Stimulated activated naive CD4-positive, alpha-beta T cell treated with Interleukin-2 at 50 U/mL for 16 hours (primary cell): ENCODE results near the gene THSD1.
"Not testable (repeated sequence)": the region's sequence is repeated elsewhere in the genome, so short reads cannot be mapped to it uniquely, and the experiment has no call there.

ENCODE experiments used
- DNase-seq: peaks from one replicate; lab custom pipeline; 2025; lab: John Stamatoyannopoulos, UW

Gene THSD1

DNA sequence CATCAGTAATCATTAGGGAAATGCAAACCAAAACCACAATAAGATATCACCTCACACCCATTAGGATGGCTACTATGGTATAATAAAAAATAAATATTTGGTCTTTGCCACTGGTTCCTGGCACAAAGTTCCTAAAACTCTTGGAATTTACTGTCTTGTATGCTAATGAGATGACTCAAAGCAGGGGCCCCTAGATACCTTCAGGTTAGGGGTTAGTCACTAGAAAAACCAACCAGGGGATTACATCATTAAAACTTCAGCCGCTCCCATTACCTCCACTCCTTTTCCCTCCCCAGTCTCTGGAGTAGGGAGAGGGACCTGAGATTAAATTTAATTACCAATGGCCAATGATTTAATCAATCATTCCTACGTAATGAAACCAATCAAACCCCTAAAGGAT lies 49.6 kb downstream of the THSD1 start:
- DNase-seq: no peak

DNA sequence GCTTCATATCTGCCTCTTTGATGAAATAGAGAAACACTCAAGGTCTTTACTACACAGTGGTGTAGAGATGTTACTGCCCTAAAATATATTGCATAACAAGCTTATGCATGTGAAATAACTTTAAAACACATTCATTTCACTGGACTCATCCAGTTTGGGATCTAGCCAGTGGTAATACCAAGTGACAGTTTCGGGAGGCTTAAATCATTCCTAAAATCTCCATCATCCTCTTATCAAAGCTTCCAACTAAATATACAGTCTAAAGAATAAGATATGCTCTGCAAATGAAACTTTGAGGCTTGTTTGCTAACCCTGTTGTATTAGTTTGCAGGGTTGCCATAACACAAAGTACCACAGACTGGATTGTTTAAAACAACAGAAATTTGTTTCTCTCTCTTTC lies 52.8 kb downstream of the THSD1 start:
- no peak for DNase-seq

DNA sequence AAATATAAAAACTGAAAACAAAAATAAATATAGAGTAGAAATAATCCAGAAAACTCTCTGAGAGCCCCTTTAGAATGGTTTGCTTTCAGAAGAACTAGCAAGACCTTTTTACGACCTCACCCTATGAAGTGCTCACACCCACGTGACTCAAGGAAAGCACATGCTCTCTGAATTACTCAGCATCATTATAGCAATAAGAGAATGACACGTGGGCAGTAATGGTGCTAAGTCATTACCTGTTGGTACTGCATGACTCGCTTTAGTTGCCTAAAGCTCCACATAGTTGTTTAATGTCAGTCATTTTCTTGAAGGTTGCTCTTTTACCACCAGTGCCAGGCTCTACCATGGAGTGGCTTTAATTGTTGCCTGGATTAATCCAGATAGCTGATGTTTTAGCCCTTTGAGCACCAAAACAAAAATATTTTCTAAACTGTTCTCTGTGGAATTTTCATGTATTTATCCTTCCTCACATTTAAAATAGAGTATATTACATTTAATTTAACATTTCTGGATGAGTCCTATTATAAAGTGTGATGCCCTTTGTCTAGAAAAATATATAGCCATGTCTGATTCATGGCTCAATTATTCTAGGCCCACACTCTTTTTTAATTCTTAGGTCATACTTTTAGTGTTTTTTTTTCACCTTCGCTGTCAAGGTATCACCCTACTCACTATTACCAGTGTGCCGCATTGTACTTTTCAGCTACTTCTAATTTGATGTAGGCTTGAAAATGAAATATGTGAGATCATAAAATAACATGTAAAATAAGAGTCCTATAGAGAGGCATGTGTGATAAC lies 56.8 kb downstream of the THSD1 start:
- no peak for DNase-seq

DNA sequence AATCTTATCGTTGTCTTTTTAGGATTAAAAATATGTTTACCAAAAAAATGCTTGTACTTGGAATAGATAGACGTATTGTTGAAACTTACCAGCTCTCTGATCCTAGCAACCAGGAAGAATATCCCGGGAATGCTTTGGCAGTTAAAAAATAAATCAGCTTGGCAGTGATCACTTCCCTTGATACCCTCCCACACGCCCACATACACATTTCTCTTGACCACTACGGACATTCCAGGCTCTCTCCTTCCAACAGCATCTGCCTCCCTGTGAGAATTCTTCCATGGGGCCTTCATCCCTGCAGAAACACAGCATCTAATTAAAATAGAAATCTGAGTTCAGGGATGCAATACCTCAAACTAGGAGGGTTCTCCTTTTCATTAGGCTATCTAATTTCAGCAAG lies 57.9 kb downstream of the THSD1 start:
- no peak for DNase-seq

DNA sequence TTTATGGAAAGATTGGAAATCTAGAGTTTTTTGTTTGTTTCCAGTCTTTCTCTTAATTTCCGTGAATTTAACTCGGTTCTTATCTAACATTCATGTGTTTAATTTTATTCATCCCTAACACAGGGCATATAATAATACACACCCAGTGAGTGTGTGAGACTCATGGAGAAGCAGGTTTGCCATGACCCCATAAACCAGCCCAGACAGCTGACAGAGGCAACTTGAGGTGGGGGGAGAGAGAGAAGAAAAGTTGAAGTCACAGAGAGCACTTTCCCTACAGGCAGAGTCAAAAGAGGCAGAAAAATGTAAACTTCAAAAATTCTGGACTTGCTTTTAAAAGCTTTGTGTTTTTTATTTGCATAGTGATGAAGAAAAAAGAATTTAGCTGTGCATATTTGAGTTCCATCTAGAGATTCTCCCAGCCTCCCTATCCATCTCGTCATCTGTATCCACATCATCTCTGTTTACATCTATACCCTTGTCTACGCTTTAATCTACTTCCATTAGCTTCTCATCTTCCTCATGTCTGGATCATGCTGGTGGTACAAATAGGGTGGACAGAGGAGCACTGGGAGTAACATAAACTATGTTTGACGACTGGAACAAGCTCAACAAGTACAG lies 60.2 kb downstream of the THSD1 start:
- no peak for DNase-seq

DNA sequence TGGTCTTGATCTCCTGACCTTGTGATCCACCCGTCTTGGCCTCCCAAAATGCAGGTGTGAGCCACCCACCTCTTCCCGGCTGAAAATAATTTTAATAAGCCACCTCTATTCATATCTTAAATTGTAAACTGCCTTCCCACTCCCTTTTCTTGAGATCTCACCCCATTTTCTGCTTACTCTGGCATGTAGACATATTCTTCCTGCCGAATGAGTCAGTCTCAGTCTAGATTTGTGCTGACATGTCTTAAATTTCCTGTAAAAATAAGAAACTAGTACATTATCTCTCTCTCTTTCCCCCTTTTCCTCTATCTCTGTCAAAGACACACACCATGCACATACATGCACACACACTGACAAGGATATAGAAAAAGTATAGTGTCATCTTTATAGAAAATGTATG lies 60.9 kb downstream of the THSD1 start:
- DNase-seq: no peak

DNA sequence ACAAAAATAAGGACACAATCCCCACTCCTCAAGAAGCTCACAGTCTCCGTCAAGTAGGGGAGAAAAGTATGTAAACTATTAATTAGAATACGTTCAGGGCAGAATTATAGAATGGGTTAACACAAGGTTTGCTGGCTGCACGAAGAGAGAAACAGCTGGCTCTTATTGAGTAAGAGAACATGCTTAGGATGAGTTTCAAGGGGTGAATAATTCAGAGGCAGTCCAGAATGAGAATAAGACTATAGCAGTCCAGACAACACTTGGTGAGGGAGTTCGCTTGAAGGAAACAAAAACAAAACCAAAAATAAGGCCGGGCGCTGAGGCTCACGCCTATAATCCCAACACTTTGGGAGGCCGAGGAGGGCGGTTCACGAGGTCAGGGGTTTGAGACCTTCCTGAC lies 61.9 kb downstream of the THSD1 start:
- no peak for DNase-seq

DNA sequence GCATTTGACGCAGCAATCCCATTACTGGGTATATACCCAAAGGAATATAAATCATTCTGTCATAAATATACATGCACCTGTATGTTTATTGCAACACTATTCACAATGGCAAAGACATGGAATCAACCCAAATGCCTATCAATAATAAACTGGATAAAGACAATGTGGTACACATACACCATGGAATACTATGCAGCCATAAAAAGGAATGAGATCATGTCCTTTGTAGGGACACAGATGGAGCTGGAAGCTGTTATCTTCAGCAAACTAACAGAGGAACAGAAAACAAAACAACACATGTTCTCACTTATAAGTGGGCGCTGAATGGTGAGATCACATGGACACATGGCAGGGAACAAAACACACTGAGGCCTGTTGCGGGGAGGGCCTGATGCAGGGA lies 63.8 kb downstream of the THSD1 start:
- not testable (repeated sequence) for DNase-seq

DNA sequence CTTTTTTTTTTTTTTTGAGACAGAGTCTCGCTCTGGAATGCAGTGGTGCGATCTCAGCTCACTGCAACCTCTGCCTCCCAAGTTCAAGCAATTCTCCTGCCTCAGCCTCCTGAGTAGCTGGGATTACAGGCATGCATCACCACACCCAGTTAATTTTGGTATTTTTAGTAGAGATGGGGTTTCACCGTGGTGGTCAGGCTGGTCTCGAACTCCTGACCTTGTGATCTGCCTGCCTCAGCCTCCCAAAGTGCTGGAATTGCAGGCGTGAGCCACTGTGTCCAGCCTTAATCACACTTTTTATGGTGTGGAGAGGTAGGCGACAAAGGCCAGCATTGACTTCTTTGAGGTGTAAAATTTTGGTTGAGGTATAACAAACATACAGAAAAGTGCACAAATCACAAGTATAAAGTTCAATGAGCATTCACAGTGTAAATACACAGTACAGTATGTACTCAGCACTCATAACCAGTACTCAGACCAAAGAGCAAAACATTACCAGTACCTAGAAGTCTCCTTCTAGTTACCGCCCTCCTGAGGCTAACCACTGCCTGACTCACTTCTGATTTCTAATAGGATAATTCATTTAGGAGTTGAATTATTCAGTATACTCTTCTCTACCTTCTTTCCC lies 68.0 kb downstream of the THSD1 start:
- DNase-seq: not testable (repeated sequence)

DNA sequence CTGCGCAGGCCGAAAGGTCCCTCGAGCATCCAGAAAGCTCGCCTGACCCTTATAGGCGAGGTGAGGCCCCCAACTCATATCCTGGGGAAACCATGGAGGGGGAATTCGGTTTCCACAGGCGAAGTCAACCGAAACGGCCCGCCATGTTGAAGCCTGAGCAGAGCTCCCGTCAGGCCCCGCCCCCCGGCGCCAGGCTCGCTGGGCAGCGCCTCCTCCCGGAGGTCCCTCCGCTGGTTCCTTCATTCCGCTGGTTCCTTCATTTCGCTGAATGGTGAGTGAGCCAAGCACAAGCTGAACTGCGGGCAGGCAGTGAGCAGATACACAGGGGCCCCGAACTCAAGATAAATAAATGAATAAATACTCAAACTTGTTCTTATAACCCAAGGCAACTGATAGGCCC lies 71.9 kb downstream of the THSD1 start:
- not testable (repeated sequence) for DNase-seq

DNA sequence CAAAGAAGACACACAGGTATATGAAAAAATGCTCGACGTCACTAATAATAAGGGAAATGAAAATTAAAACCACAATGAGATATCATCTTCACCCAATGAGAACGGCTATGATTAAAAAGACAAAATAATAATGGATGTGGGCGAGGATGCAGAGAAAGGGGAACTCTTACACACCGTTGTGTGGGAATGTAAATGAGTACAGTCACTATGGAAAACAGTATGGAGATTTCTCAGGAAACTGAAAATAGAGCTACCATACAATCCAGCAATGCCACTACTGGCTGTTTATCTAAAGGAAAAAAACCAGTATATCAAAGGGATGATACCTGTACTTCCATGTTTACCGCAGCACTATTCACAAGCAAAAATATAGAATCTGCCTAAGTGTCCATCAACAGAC lies 74.1 kb downstream of the THSD1 start:
- DNase-seq: not testable (repeated sequence)
